A549 (cell line): ENCODE results near the gene PEPD.

ENCODE experiments used
- BHLHE40 ChIP-seq: IDR thresholded peaks from 2 replicates; pipeline ENCODE4 v1.6.1; 2012; ENCODE audit warnings: low read depth, low read length, inconsistent platforms
- CEBPB ChIP-seq, 2 experiments: fragments of >200 bp in 1 of 2; sonication (Bioruptor Twin) in 1 of 2; formaldehyde crosslinking in 1 of 2; IDR thresholded peaks; 2 replicates each; pipeline ENCODE4 v1.6.1; 2012 to 2016
- JUN ChIP-seq, 2 experiments: fragments of >200 bp; sonication (Bioruptor Twin); formaldehyde crosslinking; IDR thresholded peaks; 2 replicates in 1 of 2; 3 replicates in 1 of 2; pipeline ENCODE4 v1.6.1; 2016 to 2017
- JUNB ChIP-seq: fragments of >200 bp; sonication (Bioruptor Twin); formaldehyde crosslinking; IDR thresholded peaks from 2 replicates; pipeline ENCODE4 v1.6.1; 2016
- MYC ChIP-seq: IDR thresholded peaks from 2 replicates; pipeline ENCODE4 v1.6.1; 2012; ENCODE audit warnings: mild to moderate bottlenecking, inconsistent platforms, low read length, improper control_type of control experiment, borderline replicate concordance
- POLR2A ChIP-seq: IDR thresholded peaks from 2 replicates; pipeline ENCODE4 v1.6.1; 2012; ENCODE audit warnings: mild to moderate bottlenecking, low read length
- RAD21 ChIP-seq, 2 experiments: fragments of >200 bp in 1 of 2; sonication (Bioruptor Twin) in 1 of 2; formaldehyde crosslinking in 1 of 2; IDR thresholded peaks in 1 of 2; conservative IDR thresholded peaks in 1 of 2; 2 replicates in 1 of 2; 3 replicates in 1 of 2; pipeline ENCODE4 v1.6.1; 2012 to 2018; ENCODE audit warnings: inconsistent platforms in 1 of 2
- RFX5 ChIP-seq: fragments of 450-650 bp; IDR thresholded peaks from 2 replicates; pipeline ENCODE4 v1.7.1; 2014; ENCODE audit warnings: antibody characterized with exemption, mild to moderate bottlenecking, moderate library complexity
- SMC3 ChIP-seq: fragments of >200 bp; sonication (Bioruptor Twin); formaldehyde crosslinking; IDR thresholded peaks from 3 replicates; pipeline ENCODE4 v1.6.1; 2018; ENCODE audit warnings: inconsistent platforms
- ZSCAN20 ChIP-seq: fragments of 250-450 bp; sonication (Bioruptor Pico); IDR thresholded peaks from 2 replicates; pipeline ENCODE4 v1.8.0; 2022; ENCODE audit warnings: mild to moderate bottlenecking, moderate library complexity
- TF ChIP-seq, protein P1 (sequence below): fragments of >200 bp; sonication (Bioruptor Twin); formaldehyde crosslinking; IDR thresholded peaks from 3 replicates; pipeline ENCODE4 v1.5.1; 2016
- TF ChIP-seq, protein P2 (sequence below): IDR thresholded peaks from 2 replicates; pipeline ENCODE4 v1.6.1; 2012
- TF ChIP-seq, protein P3 (sequence below): IDR thresholded peaks from 2 replicates; pipeline ENCODE4 v1.6.1; 2012; ENCODE audit warnings: low read depth, borderline replicate concordance
- TF ChIP-seq, protein P4 (sequence below): fragments of 200-600 bp; sonication (generic); IDR thresholded peaks from 2 replicates; pipeline ENCODE4 v1.6.1; 2016; ENCODE audit warnings: antibody characterized with exemption, mild to moderate bottlenecking, moderate library complexity

DNA sequence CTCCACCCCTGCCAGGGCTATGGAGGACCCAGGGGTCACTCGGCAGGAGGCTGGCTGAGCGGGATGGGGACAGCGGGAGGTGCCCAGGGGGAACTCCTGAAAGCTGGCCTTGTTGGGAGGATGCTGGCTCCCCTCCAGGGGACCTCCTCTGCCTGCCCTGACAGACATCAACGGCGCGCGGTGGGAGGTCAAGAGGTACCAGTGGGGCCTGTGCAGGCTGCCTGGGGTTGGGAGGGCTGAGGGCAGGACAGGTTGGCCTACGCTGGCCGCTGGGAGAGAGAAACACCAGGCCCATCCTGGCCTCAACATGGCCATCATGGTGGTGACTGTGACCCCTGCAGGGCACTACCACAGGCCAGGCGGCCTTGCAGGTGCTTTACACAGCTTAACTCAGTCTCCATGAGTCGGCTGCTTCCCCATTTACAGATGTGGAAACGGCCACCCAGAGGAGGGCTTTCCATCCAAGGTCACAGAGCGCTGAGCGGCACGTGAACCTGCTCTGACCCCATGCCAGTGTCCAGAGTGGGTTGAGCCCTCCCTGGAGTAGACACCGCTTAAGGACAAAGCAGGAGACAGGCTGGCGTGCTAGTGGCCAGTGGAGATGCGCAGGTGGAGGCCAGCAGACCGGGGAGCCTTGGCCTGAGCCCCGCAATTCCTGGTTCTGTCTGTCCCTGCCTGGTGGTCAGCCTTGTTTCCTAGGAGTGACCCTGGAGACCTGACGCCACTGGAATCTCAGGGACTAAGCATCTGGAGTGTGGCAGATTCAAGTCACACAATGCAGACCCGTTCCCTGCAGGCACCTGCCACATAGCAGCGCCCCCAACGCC is 120.5 kb downstream of the PEPD start:
- TF ChIP-seq JUN (IDR thresholded peaks at IDR 0.05) (no peak), JUNB (no peak), CEBPB (IDR thresholded peaks at IDR 0.05) (no peak), ZSCAN20 (no peak), POLR2A (no peak), BHLHE40 (no peak), RAD21 (conservative IDR thresholded peaks at IDR 0.05 in 1 of 2, IDR thresholded peaks at IDR 0.05 in 1 of 2) (no peak), SMC3 (no peak), MYC (no peak), RFX5 (no peak)
- TF ChIP-seq, protein P1, sequence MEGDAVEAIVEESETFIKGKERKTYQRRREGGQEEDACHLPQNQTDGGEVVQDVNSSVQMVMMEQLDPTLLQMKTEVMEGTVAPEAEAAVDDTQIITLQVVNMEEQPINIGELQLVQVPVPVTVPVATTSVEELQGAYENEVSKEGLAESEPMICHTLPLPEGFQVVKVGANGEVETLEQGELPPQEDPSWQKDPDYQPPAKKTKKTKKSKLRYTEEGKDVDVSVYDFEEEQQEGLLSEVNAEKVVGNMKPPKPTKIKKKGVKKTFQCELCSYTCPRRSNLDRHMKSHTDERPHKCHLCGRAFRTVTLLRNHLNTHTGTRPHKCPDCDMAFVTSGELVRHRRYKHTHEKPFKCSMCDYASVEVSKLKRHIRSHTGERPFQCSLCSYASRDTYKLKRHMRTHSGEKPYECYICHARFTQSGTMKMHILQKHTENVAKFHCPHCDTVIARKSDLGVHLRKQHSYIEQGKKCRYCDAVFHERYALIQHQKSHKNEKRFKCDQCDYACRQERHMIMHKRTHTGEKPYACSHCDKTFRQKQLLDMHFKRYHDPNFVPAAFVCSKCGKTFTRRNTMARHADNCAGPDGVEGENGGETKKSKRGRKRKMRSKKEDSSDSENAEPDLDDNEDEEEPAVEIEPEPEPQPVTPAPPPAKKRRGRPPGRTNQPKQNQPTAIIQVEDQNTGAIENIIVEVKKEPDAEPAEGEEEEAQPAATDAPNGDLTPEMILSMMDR: no peak
- TF ChIP-seq, protein P2, sequence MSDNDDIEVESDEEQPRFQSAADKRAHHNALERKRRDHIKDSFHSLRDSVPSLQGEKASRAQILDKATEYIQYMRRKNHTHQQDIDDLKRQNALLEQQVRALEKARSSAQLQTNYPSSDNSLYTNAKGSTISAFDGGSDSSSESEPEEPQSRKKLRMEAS: no peak
- TF ChIP-seq, protein P3, sequence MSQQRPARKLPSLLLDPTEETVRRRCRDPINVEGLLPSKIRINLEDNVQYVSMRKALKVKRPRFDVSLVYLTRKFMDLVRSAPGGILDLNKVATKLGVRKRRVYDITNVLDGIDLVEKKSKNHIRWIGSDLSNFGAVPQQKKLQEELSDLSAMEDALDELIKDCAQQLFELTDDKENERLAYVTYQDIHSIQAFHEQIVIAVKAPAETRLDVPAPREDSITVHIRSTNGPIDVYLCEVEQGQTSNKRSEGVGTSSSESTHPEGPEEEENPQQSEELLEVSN: no peak
- TF ChIP-seq, protein P4, sequence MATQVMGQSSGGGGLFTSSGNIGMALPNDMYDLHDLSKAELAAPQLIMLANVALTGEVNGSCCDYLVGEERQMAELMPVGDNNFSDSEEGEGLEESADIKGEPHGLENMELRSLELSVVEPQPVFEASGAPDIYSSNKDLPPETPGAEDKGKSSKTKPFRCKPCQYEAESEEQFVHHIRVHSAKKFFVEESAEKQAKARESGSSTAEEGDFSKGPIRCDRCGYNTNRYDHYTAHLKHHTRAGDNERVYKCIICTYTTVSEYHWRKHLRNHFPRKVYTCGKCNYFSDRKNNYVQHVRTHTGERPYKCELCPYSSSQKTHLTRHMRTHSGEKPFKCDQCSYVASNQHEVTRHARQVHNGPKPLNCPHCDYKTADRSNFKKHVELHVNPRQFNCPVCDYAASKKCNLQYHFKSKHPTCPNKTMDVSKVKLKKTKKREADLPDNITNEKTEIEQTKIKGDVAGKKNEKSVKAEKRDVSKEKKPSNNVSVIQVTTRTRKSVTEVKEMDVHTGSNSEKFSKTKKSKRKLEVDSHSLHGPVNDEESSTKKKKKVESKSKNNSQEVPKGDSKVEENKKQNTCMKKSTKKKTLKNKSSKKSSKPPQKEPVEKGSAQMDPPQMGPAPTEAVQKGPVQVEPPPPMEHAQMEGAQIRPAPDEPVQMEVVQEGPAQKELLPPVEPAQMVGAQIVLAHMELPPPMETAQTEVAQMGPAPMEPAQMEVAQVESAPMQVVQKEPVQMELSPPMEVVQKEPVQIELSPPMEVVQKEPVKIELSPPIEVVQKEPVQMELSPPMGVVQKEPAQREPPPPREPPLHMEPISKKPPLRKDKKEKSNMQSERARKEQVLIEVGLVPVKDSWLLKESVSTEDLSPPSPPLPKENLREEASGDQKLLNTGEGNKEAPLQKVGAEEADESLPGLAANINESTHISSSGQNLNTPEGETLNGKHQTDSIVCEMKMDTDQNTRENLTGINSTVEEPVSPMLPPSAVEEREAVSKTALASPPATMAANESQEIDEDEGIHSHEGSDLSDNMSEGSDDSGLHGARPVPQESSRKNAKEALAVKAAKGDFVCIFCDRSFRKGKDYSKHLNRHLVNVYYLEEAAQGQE: no peak
